Measurements from ENCODE around the gene DNAH3.
"Not testable (repeated sequence)": the region's sequence is repeated elsewhere in the genome, so short reads cannot be mapped to it uniquely, and the experiment has no call there.

Gene DNAH3

GRCh38 chr16:21120976-21121520 lies 29.6 kb downstream of the DNAH3 start:
- no peak for DNase-seq

- no peak for DNase-seq
Measured at GRCh38 chr16:21117567-21117966, 33.1 kb downstream of the DNAH3 start.

DNA sequence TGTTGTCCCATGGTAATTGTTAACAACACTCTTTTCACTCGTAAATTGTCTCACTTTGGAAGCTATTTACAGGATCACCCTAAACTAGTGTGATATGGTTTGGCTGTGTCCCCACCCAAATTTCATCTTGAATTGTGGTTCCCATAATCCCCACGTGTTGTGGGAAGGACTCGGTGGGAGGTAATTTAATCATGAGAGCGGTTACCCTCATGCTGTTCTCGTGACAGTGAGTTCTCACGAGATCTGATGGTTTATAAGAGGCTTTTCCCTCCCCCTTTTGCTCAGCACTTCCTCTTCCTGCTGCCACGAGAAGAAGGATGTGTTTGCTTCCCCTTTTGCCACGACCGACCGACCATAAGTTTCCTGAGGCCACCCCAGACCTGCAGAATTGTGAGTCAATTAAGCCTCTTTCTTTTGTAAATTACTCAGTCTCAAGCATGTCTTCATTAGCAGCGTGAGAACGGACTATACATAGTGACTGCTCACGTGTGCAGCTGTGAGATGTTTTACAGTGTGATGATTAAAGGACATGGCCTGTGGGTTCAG lies 34.4 kb downstream of the DNAH3 start:
- DNase-seq = peak in 1 of 2 donors; percentile 69

GRCh38 chr16:21115551-21115950 lies 35.1 kb downstream of the DNAH3 start:
- DNase-seq = not testable (repeated sequence)

DNA sequence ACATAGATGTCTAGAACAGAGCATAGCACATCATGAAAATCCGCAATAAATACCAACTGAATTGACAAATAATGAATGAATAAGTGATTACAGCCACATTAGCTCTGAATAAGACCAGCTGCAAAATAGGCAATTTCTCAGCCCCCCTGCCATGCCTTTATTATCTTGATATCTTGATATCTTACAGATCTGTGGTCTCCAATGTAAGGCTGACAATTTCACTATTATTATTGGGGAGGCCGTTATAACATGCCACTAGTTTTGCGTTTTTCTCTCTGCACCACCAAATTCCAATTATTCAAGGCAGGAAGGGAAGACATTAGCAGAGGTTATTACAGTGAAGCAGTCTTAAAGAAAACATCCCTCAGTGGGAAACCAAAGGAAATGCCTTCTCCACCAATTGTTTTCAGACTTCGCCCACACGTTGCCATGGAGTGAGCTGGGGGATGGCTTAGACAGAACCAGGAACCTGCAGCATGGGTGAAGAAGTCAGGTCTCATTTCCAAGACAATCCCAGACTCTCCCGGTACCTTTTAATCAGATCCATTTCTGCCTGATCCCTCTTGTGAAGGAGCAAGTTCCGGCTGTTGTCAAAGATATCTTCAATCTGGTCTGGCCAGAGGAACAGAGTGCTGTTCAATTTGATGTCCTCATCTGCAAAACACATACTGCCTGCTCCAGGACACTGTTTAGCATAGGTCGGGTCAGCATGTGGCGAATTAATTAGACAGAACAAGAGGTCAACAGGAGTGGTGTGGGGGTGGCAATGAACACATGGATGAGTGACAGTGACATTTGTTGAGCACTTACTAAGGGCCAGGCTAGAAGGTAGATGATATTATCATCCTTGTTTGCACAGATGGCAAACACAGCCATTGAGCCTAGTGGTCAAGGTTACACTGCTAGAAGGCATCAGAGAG lies 46.4 kb downstream of the DNAH3 start:
- DNase-seq = peak in 1 of 2 donors; percentile 1

DNA sequence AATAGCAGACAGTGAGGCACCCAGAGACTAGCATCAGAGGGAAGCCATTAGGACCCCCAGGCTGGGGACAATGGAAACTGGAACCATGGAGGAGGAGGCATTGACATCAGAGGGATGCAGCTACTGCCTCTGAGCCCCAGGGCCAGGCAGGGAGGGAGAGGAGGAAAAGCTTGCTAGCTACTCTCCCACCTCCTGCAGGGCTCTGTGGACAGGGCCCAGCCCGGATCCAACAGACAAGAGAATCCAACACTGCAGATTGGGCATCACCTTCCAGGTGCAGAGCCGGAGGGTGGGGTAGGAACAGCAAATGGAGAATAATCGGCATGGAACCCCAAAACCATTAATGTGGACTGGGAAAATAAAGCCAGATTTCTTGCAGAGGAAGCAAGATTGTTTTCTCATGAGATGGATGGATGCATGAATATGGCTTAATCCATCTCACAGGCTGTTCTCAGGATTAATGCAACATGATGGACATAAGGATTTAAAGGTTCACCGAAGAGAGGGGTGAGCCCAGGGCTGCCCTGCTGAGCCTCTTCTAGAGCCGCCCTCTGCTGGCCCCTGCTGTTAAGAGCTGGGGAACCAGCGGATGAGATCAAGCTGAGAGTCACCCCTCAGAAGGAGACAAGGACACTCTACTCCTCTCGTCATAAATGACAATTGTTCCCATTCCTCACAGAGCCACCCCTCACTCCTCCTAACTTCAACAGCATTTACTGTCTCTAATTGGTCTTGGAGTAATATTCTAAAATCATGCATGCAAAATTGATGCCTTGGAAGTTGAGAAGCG lies 48.8 kb downstream of the DNAH3 start:
- peak in 1 of 2 donors; percentile 2 for DNase-seq

DNA sequence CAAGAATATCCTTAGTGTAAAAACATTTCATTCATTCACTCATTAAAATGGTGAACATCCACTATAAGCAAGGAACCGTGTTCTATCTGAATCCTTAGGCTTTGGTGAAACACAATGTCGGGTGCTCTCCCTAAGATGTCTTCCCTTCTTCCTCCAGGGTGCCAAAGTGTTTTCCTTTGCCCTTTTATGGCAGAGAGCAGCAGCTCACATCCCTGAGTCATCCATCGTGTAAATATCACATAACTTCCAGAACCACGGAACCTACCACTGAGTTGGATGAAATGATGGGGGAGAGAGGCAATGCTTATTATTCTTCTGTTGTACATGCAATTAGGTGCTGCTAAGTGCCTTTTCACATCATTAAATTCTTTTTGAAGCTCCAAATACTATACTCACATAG lies 50.2 kb downstream of the DNAH3 start:
- DNase-seq = no peak

DNA sequence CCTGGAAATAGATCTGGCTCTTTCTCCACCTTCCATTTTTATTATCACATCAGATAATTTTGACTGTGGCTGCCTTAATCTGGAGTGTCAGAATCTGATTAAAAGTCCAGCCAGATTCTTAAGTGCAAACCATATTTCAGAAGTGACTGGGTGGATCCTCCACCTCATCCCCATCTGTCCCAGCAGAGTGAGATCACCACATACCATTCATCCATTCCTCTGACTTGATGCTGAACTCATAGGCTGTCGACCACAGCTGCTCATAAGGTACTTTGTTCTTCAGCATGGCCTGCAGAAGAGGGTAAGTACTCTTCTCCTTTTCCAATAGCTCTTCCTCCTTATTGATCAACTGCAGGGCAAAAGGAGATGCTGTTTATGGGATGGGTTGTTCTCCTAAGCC lies 53.5 kb downstream of the DNAH3 start:
- DNase-seq = no peak

- DNase-seq = not testable (repeated sequence)
Measured at GRCh38 chr16:21094719-21095118, 55.9 kb downstream of the DNAH3 start.

DNA sequence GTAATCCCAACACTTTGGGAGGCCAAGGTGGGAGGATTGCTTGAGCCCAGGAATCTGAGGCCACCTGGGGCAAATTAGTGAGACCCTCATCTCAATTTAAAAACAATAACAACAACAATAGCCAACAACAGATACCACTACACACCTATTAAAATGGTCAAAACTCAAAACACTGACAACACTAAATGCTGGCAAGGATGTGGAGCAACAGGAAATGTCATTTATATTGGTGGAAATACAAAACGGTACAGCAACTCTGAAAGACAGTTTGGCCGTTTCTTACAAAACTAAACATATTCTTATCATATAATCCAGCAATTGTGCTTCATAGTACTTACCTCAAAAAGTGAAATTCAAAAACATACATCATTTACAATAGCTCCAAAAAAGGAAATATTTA lies 57.7 kb downstream of the DNAH3 start:
- DNase-seq = no peak

DNA sequence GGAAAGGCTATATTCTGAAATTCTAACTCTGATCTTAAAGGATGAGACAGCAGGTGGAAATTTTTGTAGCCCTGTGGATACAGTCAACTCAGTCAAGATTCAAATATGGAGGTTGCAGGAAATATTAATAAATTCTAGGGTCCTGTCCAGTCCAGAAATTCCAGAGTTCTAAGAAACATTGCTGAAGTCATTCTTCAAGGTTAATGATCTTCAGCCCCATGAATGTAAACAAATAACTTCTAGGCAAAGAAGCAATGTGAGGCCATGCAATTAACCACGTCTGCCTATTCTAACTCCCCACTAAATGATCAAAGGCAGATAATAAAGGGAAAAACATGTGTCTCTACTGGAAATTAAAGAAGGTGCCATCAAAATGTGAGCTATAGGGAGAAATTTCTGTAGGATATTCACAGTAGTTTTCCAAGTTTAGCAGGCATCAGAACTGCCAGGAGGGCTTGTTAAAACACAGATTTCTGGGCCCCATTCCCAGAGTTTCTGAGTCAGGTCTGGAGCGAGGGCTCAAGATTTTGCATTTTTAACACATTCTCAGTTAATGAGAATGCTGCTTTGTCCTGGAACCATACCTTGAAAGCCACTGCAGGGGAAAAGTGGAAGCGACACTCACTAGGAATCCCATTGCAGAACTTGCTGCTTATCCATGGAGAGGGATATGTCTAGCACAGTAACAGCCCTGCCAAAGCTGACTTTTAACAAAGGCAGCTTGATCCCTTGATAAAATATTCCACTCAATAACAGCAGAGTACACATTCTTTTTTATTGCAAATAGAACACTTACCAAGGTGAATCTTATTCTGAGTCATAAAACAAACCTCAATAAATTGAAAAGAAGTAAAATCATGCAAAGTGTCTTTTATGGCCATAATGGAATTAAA lies 61.8 kb downstream of the DNAH3 start:
- no peak for DNase-seq

- DNase-seq = no peak
Measured at GRCh38 chr16:21088143-21088542, 62.5 kb downstream of the DNAH3 start.

DNA sequence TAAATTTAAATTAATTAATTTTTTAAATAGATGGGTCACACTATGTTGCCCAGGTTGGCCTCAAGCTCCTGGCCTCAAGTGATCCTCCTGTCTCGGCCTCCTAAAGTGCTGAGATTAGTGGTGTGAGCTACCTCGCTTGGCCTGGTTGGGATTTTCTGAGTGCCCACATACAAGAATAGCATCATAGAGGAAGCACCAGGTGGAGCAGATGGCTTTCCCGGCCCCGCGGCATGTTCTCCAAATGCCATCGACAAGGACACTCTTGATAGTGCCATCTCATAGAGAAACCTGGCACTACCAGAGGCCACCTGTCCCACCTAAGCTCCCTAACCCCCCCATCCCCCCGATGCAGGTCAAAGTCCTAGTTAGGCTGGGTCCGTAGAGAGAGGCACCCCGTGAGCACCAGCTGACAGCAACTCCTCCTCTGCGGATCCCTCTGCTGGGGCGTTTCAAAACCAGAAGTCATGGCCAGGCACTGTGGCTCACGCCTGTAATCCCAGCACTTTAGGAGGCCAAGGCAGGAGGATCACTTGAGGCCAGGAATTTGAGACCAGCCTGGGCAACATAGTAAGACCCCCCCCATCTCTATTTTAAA lies 65.9 kb downstream of the DNAH3 start:
- DNase-seq = no peak

GRCh38 chr16:21083729-21084268 lies 66.8 kb downstream of the DNAH3 start:
- peak; percentile 16 to 49 for DNase-seq

DNA sequence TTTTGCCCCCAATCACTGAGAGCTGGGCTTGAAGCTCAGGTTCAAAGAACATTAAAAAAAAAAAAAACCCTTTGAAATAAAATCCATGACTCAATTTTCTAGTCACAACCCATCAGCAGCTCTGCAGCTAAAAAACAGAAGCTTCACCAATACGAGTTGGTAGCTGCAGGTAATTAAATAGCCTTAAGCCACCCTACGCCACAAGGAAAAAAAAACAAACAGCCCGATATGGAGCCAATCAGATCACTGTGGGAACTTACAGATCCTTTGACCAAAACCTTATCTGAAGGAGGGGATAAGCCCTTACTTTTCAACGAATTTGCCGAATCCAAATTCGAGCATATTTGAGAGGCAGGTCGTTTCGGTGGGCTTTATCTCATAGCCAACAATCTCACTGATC lies 69.3 kb downstream of the DNAH3 start:
- no peak for DNase-seq

- no peak for DNase-seq
Measured at GRCh38 chr16:21078563-21078962, 72.1 kb downstream of the DNAH3 start.

DNA sequence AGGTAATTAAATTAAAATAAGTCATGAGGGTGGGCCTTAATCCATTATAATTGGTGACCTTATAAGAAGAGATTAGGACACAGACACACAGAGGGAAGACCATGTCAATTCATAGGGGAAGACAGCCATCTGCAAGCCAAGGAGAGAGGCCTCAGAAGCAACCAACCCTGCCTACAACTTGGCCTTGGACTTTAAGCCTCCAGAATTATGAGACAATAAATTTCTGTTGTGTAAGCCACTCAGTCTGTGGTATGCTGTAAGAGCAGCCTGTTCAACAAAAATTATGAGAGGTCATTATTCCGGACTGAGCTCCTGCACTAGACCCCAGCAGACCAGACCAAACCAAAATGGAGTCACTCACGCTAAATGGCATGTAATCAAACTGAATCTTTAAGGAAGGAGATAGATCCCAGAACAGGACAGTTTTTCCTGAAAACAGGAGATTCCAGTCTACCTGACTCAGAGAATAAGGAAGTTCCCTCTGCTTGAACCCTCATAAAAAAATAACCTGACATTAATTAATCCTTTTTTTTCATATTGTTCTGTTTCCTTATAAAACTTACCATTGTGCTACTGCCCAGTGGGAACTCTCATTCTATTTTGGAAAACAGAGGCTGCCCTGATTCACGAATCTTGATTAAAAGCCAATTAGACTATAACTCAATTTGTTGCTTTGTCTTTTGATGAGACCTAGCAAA lies 74.3 kb downstream of the DNAH3 start:
- no peak for DNase-seq

- no peak for DNase-seq
Measured at GRCh38 chr16:21075252-21075651, 75.4 kb downstream of the DNAH3 start.

DNA sequence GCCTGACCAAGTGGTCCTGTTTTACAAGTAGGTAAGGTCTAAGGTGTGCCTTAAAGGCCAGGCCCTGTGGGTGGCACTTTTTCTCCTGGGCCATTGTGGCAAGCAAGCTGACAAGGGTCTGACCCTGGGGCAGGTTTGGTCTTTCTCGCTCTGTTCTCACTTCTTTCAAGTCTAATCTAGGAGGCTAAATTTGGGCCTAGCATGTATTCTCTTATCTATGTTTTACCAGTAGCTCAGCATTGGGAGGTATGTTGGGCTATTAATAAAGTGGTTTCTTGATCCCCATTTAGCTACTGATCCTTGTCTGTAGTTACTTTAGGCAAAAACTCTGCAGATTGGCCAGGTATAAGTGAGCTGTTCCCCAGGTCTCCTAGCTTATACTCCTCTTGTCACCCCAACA lies 77.7 kb downstream of the DNAH3 start:
- DNase-seq = no peak

DNA sequence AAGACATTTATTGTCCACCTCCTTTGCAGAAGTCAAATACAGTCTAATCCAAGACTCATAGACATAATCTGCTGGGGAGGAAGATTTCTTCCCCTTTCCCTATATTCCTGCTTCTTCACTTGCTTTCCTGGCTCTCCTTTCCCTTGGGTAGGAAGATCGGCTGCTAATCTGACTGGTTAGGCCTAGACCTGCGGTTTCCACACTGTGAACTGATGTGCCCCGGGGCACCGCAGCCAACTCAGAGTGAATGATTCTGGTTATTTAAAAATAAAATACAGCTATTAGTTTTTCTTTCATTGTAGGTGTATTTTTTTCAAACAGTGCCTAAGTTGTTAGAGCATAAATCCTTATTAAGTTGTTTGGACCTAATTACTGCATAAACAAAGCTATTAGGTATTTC lies 78.9 kb downstream of the DNAH3 start:
- no peak for DNase-seq

GRCh38 chr16:21070564-21070963 lies 80.1 kb downstream of the DNAH3 start:
- DNase-seq = no peak
